ENCODE measurements around the gene SELENOK.

Gene SELENOK

GRCh38 chr3:53891497-53892285 lies at the start of gene SELENOK:
SELENOK (minus strand) TSS chr3:53891859.
- no peak for TF ChIP-seq CTCF (IDR thresholded peaks at IDR 0.05; ENCODE audit: extremely low read depth, missing control alignments)
- DNase-seq (ENCODE audit: low spot score) = peak; percentile 93

GRCh38 chr3:53941184-53941583 lies 49.5 kb upstream of the SELENOK start:
- DNase-seq (ENCODE audit: low spot score) = no peak
- no peak for TF ChIP-seq CTCF (IDR thresholded peaks at IDR 0.05; ENCODE audit: extremely low read depth, missing control alignments)

GRCh38 chr3:53940623-53941022 lies 49.0 kb upstream of the SELENOK start:
- no peak for DNase-seq (ENCODE audit: low spot score)
- TF ChIP-seq CTCF (IDR thresholded peaks at IDR 0.05; ENCODE audit: extremely low read depth, missing control alignments) = no peak

- no peak for DNase-seq (ENCODE audit: low spot score)
- no peak for TF ChIP-seq CTCF (IDR thresholded peaks at IDR 0.05; ENCODE audit: extremely low read depth, missing control alignments)
Measured at GRCh38 chr3:53939813-53940212, 48.2 kb upstream of the SELENOK start.

GRCh38 chr3:53939086-53939582 lies 47.5 kb upstream of the SELENOK start:
- DNase-seq (ENCODE audit: low spot score) = no peak
- TF ChIP-seq CTCF (IDR thresholded peaks at IDR 0.05; ENCODE audit: extremely low read depth, missing control alignments) = no peak

- peak; percentile 57 for DNase-seq (ENCODE audit: low spot score)
- TF ChIP-seq CTCF (IDR thresholded peaks at IDR 0.05; ENCODE audit: extremely low read depth, missing control alignments) = peak; percentile 69
Measured at GRCh38 chr3:53938645-53939044, 47.0 kb upstream of the SELENOK start.

GRCh38 chr3:53936347-53936746 lies 44.7 kb upstream of the SELENOK start:
- no peak for DNase-seq (ENCODE audit: low spot score)
- no peak for TF ChIP-seq CTCF (IDR thresholded peaks at IDR 0.05; ENCODE audit: extremely low read depth, missing control alignments)
